HFF-Myc (cell line): Measurements from ENCODE around the gene NES.

ENCODE experiments used
- DNase-seq: peaks from one replicate; pipeline ENCODE4 v3.0.0-alpha.2; 2011; ENCODE audit warnings: low read depth; ENCODE audit errors: extremely low read depth
- H3K4me3 ChIP-seq: replicated peaks from 2 replicates; pipeline ENCODE4 v1.5.1; 2011; ENCODE audit warnings: low read depth, mild to moderate bottlenecking, control low read depth, low read length
- TF ChIP-seq, protein P1 (sequence below): IDR thresholded peaks from 2 replicates; pipeline ENCODE4 v1.5.1; 2012; ENCODE audit warnings: mild to moderate bottlenecking, low read depth, low read length, control low read depth; ENCODE audit errors: missing control alignments

Gene NES

DNA sequence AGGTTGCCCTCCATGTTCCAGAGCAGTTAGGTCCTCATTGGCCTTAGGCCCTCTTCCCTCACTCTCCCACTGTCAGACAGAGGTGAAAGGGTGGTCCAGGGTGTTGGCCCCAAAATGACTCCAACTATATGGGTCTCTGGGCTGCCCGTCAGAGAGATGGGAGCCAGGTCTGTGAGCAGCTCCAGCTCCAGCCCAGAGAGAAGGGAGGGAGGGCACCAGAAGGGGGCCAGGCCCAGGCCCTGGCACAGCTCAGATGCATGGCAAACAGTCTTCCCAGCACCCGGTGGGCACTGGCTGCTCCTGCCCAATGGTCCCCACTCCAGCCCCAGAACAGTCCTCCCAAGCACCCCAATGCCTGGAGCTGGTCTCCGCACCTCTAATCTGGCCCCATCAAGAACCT, 33.1 kb downstream of the NES start:
- no peak overlapping the region for H3K4me3 ChIP-seq
- DNase-seq: no peak
- TF ChIP-seq, protein P1, sequence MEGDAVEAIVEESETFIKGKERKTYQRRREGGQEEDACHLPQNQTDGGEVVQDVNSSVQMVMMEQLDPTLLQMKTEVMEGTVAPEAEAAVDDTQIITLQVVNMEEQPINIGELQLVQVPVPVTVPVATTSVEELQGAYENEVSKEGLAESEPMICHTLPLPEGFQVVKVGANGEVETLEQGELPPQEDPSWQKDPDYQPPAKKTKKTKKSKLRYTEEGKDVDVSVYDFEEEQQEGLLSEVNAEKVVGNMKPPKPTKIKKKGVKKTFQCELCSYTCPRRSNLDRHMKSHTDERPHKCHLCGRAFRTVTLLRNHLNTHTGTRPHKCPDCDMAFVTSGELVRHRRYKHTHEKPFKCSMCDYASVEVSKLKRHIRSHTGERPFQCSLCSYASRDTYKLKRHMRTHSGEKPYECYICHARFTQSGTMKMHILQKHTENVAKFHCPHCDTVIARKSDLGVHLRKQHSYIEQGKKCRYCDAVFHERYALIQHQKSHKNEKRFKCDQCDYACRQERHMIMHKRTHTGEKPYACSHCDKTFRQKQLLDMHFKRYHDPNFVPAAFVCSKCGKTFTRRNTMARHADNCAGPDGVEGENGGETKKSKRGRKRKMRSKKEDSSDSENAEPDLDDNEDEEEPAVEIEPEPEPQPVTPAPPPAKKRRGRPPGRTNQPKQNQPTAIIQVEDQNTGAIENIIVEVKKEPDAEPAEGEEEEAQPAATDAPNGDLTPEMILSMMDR: no peak

DNA sequence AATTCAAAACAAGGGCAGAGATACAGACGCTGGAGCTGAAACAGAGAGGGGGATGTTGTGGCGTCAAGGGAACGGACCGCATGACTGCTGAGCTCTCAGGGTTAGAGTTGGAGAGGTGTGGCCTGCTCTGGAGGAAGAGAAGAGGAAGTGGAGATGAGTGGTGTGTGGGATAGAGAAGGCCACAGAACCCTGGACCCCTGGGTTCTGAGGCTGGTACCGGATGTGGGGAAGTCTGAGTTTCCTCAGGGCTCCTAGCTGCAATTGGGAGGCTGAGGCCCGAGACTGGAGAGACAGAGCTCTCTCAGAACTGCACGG, 33.5 kb downstream of the NES start:
- H3K4me3 ChIP-seq: no peak overlapping the region
- TF ChIP-seq, protein P1: no peak
- DNase-seq: no peak

DNA sequence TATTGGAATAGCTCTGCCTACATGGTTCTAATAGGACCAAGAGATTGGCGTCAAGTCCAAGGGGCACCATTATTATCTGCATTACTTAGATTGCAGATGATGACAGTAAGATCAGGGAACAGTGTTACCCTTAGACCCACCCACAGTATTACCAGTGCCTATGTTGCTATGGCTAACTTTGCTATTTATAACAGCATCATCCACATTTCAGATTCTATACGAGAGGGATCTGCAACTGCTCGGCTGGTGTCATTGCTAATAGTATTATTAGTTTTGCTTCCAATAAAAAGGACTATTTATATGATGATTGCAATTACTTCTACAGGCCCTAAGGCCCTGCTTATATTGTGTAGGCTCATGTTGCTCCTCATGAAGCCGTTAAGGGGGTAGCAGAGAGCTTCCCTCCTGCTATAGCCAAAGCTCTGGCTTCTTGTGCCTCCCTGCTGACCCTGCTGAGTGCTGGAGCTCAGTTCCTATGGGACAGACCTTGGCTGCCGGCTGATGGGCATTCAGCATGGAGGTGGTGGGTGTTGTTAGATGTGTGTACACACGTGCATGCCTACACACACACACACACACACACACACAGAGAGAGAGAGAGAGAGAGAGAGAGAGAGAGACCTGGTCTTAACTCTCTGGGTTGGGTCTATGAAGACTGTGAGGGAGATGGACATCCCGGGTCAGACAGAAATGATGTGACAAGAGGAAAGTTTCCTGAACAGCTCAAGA, 34.0 kb downstream of the NES start:
- TF ChIP-seq, protein P1: no peak
- no peak overlapping the region for H3K4me3 ChIP-seq
- no peak for DNase-seq

DNA sequence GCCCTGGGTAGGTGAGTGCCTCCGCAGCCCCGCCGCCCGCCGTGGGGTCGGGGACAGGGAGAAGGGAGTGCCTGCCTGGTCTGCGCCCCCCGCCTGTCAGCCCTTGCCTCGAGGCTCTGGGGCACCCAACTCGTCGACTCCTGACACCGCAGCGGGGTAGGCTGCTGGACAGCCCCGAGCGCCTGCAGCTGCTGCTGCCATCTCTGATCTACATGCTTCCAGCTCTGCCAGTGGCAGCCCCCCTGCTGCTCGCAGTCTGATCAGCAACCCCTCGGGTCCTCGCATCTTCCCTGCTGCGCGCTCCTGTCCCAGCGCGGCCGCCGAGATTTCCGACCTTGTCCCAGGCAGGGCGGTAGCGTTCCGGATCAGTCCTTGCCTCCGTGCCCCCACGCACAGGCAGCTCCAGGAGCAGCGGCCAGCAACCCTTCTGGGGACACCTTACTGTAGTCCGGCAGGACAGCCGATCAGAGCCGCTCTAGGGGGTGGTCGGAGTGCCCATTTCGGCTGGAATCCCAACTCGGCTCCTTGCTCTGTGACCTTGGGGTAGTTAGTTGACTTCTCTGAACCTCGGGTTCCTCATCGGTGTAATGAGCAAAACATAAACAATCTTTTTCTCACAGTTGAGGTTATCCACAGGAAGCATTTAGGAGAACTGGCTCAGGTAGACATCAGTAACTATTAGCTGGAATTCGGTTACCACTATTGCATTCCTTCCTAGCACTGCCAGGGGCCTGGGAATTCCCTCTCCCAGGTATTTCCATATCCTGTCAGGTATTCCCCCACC, 34.8 kb downstream of the NES start:
- DNase-seq: no peak
- TF ChIP-seq, protein P1: no peak
- no peak overlapping the region for H3K4me3 ChIP-seq

DNA sequence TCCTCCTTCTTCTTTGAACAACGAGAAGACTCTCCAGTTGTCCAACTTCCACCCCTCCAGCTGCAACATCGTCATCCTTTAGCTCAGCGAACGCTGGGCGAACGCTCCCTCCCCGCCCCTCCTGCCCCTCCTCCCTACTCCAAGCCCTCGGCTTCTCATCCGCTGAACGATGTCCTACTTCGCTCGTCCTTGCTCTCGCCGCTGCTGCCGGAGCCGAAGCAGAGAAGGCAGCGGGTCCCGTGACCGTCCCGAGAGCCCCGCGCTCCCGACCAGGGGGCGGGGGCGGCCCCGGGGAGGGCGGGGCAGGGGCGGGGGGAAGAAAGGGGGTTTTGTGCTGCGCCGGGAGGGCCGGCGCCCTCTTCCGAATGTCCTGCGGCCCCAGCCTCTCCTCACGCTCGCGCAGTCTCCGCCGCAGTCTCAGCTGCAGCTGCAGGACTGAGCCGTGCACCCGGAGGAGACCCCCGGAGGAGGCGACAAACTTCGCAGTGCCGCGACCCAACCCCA, 35.4 kb downstream of the NES start, which contains the start of gene BCAN:
BCAN (plus strand) TSS at position 357 of the 504 bp plus-strand sequence. CDS start 3,938 bp downstream, outside the sequence.
- no peak for DNase-seq

DNA sequence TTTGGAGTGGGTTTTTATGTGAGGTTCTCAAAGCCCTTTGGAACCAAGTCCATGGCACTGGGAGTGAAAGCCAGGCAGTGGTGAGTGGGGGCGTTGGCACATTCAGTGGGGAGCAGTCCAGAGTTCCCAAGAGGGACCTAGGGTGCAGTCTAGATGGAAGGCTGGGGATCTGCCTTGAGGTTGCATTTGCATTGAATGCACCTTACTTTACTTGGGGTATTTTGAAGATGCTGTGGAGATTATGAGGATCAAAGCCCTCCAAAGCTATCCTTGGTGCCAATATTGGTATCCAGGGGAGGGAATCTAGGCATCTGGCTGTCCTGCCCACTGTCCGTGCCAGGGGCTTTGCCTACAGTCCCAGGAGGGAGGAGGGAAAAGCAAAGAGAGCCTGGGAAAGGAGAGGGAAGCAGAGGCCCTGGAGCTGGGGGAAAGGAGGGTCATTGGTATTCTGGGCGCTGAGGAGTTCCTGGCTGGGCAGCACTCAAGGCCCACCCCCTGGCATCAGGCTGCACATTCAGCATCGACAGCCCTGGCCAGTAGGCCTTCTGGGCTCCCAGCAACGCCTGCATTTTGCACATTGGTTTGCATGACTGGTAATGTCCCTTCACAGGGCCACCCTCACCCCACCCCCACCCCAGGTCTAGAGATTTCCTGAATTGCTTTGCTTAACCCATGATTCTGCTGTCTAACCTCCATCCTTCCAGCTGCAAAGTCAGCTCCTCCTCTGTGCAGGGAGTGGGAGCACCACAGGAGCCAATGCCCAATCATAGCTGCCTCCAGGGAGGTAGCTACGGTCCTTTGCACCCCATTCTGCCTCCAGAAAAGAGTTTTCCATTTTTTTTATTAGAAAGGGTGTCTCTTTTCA, 36.1 kb downstream of the NES start:
- TF ChIP-seq, protein P1: no peak
- H3K4me3 ChIP-seq: no peak overlapping the region
- DNase-seq: no peak

More for the DNA sequence above, 35.4 kb downstream of the NES start, which contains the start of gene BCAN:
- TF ChIP-seq, protein P1: no peak
- no peak within 1 kb of the TSS for H3K4me3 ChIP-seq
